GM18519 (cell line): ENCODE results near the gene PFKFB3.

Experiments
- ATAC-seq: cut with Tn5 transposase; IDR thresholded peaks from one replicate; pipeline ENCODE4 v1.9.1; 2021; ENCODE audit warnings: mild to moderate bottlenecking, moderate library complexity; ENCODE audit not compliant: unreplicated experiment, low FRiP score

Gene PFKFB3

DNA sequence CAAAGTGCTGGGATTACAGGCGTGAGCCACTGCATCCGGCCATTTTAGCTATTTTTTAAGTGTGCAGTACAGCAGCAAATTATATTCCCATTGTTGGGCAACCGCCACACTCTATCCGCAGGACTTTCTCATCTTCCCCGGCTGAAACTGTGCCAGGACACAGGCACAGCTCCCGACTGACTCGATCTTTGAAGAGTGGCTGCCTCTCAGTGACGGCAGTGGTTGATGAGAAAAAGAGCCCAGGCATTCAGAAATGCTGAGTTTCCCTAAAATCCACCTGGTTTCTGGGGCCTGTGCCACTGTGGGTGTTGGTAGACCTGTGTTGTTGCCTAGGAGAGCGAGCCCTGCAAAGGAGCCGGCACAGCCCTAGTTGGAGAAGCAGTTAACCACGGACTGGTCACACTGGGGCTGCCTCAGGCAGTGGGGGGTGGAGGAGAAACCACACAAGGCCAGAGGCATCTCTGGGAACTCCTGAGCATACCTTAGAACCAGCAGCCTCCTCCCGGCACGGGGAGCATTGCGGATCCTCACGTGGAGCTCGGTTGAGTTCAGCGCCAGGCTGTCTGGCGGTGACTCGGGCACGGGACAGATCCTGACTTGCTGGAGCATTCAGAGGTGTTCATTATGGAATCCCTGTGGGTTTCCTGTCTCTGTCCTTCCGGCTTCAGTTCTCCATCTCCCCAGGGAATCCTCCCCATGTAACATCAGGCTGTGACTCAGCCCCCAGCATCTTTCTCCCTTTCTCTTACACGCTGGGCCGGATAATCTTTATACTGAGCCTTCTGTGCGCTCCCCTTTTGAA lies 16.2 kb downstream of the PFKFB3 start:
- no peak for ATAC-seq

DNA sequence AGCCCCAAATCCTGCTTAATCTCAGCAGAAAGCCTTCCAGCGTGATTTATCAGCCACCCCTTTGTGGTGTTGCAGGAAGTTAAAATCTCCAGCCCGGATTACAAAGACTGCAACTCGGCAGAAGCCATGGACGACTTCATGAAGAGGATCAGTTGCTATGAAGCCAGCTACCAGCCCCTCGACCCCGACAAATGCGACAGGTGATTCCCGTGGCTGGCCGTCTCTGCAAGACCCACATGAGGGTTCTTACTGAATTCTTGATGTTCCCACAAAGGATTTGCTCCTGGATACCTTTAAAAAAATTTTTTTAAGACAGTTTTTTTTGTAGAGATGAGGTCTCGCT lies 16.7 kb downstream of the PFKFB3 start:
- no peak for ATAC-seq

DNA sequence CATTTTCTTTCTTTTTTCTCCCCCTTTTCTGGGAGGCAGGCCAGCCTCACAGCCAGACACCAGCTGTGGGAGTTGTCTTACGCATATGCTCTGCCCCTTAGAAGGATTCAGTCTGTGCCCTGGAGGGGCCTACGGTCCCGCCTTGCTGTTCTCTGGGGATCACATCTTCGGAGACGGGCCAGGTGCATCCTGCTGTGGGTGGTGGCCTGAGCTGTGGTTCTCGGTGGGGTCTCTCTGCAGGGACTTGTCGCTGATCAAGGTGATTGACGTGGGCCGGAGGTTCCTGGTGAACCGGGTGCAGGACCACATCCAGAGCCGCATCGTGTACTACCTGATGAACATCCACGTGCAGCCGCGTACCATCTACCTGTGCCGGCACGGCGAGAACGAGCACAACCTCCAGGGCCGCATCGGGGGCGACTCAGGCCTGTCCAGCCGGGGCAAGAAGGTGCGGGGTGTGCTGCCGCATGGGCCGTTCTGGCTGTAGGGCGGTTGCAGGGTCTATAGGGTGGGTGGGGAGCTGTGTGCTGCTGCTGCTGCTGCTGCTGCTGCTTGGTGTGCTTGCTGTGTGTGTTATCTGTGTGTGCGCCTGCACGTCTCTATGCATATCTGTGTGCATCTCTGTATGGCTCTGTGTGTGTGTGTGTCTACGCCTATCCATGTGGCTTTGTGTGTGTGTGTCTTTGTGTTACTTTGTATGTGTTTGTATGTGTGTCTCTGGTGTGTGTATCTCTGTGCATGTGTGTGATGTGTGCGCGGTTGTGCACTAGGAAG lies 17.9 kb downstream of the PFKFB3 start:
- no peak for ATAC-seq

DNA sequence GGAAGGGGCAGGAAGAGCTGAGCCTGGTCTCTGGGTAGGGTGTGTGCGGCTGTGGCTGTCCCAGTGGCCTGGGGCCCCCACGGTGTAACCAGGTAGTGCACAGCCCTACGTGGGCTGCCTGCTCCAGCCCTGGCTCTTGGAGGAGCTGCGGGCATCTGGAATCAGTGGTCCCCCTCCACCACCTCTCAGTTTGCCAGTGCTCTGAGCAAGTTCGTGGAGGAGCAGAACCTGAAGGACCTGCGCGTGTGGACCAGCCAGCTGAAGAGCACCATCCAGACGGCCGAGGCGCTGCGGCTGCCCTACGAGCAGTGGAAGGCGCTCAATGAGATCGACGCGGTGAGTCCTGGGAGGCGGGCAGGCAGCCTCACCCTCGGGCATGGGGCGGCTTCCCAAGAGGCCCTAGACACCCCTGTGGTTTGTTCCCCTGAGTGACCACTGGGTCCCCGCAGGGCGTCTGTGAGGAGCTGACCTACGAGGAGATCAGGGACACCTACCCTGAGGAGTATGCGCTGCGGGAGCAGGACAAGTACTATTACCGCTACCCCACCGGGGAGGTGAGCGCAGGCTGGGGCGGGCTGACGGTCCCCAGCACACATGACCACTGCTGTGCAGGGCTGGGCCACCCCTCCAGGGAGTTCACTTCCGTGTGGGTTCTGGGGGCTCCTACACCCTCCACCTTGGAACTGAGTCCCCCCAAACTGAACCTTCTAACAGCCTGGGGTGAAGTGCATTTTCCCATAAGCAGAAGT lies 18.6 kb downstream of the PFKFB3 start:
- no peak for ATAC-seq

DNA sequence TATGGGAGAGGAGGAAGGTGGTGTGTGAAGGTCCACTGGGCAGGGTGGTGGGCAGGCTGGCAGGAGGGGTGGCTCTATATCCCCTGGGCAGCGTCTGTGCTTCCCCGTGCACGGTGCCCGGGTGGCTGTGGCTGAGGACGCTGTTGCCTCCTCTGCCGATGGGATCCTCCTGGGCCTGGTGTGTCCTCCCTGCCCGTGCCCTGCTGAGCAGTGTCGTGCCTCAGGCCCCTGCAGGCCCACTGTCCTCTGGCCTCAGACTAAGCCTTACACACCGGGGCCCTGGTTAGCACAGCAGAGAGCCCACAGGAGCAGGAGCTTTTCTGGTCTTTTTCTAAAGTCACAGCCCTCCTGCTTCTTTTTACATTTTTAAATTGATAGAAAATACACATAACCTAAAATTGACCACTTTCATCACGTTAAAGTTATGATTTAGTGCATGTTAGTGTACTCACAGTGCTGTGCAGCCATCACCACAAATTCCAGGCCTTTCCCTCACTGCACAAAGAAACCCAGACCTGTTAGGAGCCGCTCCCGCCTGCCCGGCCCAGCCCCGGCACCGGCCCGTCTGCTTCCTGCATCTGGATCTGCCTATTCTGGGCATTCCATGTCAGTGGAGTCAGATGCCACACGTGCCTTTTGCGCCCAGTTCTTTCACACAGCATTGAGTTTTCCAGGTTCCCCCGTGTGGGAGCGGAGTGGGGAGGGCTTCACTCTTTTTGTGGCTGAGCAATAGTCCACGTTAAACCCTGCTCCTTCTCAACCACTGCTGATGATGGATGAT lies 19.4 kb downstream of the PFKFB3 start:
- no peak for ATAC-seq

DNA sequence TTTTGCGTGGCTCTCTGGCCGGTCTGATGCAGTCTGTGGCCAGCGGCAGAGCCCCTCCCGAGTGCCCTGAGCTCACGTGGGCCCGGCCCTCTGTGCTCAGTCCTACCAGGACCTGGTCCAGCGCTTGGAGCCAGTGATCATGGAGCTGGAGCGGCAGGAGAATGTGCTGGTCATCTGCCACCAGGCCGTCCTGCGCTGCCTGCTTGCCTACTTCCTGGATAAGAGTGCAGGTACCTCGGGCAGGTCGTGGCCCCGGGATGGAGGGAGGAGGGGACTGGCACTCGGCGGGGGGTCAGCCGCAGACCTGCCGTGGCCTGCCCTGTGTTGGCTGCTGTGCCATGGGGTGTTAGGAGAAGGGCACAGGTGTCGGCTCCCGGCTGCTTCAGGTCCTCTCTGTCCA lies 20.0 kb downstream of the PFKFB3 start:
- no peak for ATAC-seq

DNA sequence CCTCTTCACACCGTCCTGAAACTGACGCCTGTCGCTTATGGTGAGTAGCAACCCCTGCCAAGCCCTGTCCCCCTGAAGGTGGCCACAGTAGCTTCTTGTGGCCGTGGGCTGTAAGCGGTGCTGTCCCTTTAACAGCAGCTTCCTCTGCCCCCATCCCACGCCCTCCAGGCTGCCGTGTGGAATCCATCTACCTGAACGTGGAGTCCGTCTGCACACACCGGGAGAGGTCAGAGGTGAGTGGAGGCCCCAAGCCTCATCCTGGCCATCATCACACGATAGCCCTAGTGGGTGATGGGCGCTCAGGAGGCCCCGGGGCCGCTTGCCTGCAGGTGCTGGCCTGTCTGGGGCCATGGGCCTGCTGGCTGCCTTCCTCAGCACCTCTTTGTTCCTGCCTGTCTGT lies 21.2 kb downstream of the PFKFB3 start:
- no peak for ATAC-seq

DNA sequence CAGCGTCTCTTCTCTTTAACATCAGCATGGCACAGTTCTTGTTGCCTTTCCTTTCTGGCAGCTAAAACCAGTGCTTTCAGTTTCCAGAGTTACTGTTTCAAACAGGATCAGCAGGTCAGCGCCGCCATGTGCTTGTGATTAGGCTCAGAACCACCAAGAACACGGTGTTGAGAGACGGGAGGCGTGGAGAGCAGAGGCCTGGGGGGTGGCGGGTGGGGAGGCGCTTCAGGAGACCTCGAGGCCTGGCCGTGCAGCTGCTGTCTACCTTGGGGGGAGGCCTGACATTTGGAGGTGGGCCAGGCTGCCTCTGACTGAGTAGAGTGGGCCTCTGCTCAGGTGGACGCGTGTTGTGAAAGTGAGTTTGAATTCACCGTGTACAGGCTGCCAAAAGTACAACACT lies 22.0 kb downstream of the PFKFB3 start:
- ATAC-seq: no peak

DNA sequence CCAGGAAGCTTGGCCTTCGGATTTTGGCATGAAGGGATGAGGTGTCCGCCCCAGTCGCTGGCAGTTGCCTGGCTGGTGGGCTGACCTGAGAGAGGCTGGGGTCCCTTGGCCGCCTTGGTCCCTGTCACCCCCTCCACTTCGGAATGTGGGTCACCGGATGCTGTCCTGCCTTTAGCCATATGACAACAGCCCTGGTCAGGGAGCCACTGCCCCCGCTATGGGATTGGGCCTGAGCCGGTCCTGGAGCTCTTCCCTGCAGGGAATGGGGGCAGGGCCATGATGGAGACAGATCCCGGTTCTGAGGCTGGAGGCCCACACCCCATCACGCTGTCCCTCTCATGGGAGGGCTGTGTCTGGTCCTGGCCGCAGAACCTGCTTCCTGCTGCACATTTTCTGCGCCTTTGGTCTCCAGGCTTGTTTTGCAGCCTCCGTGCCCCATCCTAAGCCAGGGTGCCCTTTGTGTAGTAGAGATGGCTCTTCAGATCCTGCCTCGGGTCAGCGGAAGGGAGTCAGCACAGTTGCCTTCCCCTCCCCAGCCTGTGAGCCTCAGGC lies 22.6 kb downstream of the PFKFB3 start:
- ATAC-seq: no peak

DNA sequence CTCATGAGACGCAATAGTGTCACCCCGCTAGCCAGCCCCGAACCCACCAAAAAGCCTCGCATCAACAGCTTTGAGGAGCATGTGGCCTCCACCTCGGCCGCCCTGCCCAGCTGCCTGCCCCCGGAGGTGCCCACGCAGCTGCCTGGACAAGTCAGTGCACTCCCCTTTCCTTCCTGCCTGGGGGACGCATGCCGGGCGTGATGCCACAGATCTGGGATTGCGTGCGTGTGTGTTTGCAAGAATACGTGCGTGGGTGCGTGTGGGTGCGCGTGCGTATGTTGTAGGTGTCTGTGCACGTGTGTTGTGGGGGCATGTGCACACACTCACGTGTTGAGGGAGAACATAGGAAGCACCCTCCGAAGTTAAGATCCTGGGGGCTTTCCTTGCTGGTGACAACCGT lies 23.5 kb downstream of the PFKFB3 start:
- no peak for ATAC-seq

DNA sequence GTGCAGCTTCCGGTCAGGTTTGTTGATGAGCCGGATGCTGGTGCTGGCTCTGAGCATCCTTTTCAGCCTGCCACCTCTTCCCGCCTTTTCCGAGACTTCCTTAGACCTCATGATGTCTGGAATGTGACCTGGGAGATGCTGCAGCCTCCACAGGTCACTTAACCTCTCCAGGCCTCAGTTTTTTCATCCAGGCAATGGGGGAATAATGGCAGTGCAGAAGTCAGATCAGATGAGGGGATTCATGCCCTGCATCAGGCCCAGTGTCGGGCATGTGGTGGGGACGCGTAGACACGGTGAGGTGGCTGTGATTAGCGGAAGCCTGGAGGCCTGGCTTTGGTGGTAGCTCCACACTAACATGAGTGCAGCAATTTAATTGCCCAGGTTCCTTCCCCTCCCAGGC lies 24.6 kb downstream of the PFKFB3 start:
- ATAC-seq: no peak

DNA sequence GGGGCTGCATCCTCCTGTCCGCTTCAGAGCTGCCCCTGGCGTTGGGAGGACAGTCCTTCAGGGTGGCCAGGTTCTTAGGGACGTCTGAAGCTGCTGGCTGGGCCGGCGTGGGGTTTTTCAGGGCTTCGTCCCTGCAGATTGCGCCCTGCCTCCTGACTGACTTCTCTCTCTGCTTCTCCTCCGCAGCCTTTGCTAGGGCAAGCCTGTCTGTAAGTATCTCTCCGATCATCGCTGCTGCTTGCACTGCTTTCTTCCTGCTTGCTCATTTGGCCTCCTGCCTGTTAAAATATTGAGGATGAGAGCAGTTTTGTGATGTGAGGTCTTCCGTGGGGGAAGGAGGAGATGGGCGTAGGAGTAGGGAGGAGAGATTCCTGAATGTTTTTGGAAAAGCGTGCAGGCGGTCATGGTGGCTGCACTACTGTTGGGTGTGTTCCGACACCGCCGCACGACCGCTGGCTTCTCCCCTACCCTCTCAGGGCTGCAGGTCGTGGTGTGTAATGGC lies 25.3 kb downstream of the PFKFB3 start:
- no peak for ATAC-seq

DNA sequence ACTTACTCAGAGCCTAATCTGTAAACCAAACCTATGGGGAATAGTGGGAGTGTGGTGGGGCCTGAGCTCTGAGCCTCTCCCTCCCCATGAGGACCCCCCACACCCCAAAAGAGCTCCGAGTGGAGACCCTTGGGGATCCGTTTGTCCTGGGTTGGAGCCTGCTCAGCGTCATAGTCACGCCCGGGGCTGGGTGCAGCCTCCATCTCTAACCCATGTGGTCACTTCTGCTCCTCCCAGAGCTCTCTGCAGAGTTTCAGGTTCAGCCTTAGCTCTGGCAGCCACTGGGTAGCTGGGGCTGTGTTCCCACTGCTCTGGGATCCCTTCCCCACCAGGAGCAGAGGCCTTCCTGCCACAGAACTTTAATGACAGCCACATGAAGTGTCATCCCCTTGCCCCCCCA lies 25.9 kb downstream of the PFKFB3 start:
- ATAC-seq: no peak

DNA sequence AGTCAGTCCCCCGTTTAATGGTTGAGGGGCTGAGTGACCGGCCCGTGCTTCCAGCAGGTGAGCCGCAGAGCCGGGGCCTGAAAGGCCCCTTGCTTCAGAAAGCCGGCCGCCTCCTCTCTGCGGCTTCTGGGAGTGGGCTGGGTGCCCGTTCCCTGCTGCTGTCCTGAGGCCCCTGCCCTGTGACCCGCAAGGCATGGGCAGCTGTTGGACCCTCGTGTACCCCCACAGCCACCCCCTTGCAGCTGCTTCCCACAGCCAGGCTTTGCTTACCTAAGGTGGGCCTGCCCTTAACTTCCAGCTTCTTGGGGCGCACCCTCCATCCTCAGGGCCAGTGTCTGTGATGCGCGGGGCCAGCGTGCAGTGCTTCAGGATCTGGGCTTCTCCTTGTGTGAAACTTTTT lies 26.6 kb downstream of the PFKFB3 start:
- ATAC-seq: no peak

DNA sequence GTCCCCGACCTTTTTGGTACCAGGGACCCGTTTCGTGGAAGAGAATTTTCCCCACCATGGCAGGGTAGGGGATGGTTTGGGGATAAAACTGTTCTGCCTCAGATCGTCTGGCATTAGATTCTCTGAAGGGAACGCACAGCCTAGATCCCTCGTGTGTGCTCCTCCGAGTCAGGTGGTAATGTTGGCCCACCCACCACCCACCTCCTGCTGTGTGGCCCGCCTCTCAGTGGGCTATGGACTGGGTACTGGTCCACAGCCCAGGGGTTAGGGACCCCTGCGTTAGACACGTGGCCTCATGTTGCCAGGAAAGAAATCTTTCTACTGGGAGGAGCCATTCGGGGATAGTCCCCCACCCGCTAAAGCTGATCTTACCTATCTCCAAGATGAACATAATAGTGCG lies 27.0 kb downstream of the PFKFB3 start:
- no peak for ATAC-seq

DNA sequence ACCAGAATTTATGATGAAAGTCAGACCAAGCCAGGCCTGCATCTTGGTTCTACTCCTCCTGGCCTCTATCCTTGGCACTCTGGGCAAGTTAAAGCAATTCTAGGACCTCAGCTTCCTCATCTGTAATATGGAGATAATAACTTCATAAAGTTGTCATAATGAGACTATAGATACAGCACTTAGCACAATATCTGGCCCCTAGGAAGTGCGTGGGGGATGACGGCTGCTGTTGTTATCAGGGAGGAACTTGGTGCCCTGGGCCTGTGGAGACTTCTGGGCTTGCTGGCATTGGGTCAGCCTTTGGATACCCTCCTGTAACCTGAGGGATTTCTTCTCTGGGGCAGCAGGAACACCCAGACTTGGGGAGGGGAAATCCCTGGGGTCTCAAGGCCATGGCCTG lies 27.6 kb downstream of the PFKFB3 start:
- no peak for ATAC-seq

DNA sequence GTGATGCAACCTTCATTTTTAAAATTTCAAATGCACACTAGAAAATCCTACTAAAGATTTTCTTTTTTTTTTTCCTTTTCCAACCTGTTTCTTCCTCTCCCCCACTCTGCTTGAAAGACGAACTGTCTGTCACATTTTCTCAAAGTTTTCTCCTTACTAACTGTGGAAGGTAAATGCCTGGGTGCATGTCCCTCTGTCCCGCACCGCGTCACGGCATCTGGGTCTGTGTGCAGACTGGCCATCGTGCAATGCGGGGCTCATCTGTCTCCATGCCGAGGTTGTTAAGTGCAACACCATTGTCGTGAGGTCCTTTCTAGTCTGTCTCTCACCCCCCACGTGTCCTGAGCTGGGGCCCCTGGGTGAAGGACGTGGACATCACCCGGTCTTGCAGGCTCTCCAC lies 28.4 kb downstream of the PFKFB3 start:
- no peak for ATAC-seq

DNA sequence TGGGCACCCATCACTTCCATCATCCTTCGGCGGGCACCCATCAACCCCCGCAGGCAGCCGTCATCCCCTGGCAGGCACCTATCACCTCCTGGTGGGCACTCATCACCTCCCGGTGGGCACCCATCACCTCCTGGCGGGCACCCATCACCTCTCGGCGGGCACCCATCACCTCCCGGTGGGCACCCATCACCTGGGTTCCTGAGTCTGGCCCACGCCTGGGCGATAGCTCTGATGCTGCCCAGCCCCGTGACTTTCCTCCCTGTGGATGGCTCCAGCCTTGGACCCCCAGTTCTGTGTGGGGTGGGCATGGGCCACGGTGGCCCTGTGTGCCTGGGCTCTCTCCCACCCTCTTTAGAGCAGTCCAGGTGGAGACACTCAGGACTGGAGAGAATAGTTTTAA lies 29.0 kb downstream of the PFKFB3 start:
- ATAC-seq: no peak

DNA sequence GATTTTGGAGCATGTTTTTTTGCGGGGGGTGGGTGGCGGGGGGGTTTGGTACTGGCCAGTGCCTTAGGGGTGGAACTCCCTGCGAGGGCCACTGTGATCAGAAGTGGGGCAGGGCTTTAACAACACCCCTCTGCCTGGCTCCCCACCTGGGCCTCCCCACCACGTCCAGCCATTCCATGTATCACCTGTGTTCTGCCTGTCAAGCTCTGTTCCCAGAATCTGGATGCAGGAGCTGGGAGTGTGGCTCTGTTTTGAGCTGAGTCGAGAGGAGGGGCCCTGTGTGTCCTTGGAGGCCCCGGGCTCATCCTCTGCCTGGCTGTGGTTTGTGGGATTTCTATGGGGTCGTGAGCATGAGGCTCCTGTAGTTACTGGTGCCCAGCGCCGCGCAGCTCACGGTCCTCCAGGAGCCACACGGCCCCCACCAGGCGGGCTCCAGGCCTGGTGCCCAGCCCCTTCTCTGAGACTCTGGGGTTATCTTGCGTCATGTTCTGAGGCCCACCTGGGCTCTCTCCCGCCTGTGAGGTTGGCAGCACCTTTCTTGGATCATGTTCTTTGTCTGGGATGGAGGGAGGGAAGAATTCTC lies 29.6 kb downstream of the PFKFB3 start:
- no peak for ATAC-seq
